HCT116 (cell line): ENCODE data around the gene GALK2. TPM values are rescaled to one million over a fixed set of nuclear protein-coding genes. Genes with fewer than 3 reads are reported as not detected.

Source experiments
- ATAC-seq: fragments of 200-7000 bp; cut with Tn5 transposase; 2 replicates; pipeline ENCODE4 v1.9.1; 2020; ENCODE audit warnings: mild to moderate bottlenecking, moderate library complexity
- BruUV-seq: library from RNA; stranded (reverse); fragments of 400-500 nt; replicated peaks from 2 replicates; lab custom pipeline; 2021; lab: Mats Ljungman, UMichigan
- CTCF ChIA-PET: fragments of 300-600 bp; sonication (Branson Sonifier 250); formaldehyde crosslinking; loops from one replicate; lab custom pipeline; 2021; ENCODE audit warnings: antibody characterized with exemption; lab: Charles Lee
- POLR2A ChIA-PET: fragments of 300-600, 350-600 bp; sonication (Branson Sonifier 250); formaldehyde crosslinking; loops from one replicate; lab custom pipeline; 2021; ENCODE audit warnings: antibody characterized with exemption; lab: Charles Lee
- RAD21 ChIA-PET, 2 experiments: fragments of 300-600 bp; sonication (Branson Sonifier 250); formaldehyde crosslinking; loops; one replicate each; lab custom pipeline; 2023; ENCODE audit warnings: low total read pairs in 2 of 2; ENCODE audit not compliant: uncharacterized antibody in 2 of 2, unreplicated experiment in 2 of 2, low non-redundant PET in 1 of 2; lab: Charles Lee
- DNase-seq: peaks from one replicate; pipeline ENCODE4 v3.0.0-alpha.2; 2010; ENCODE audit warnings: low read depth, low spot score
- H2AFZ ChIP-seq: fragments of 200-600 bp; shearing (Covaris generic), sonication (generic); 2 replicates; pipeline ENCODE4 v1.6.1; 2017; ENCODE audit warnings: low read depth, mixed run types, mixed read lengths, antibody characterized with exemption, low read length; ENCODE audit not compliant: poor library complexity, severe bottlenecking
- H3K27ac ChIP-seq: 2 replicates; pipeline ENCODE4 v1.5.1; 2012; ENCODE audit warnings: low read depth, low read length
- H3K27me3 ChIP-seq: fragments of 200-600 bp; sonication (generic); 2 replicates; pipeline ENCODE4 v1.6.1; 2016; ENCODE audit warnings: mixed run types, low read length, mixed read lengths; ENCODE audit not compliant: insufficient read depth
- H3K36me3 ChIP-seq, 2 experiments: fragments of 200-500 bp in 1 of 2; fragments of 200-600 bp in 1 of 2; sonication (Bioruptor generic) in 1 of 2; sonication (generic) in 1 of 2; 2 replicates each; pipeline versions ENCODE4 v1.5.1 to v1.6.1; 2014 to 2016; ENCODE audit warnings: low read length in 2 of 2, inconsistent platforms in 1 of 2, mixed read lengths in 1 of 2, mixed run types in 1 of 2; ENCODE audit not compliant: insufficient read depth in 2 of 2, control insufficient read depth in 1 of 2
- H3K4me1 ChIP-seq, 2 experiments: fragments of 200-600 bp in 1 of 2; sonication (generic) in 1 of 2; 2 replicates each; pipeline versions ENCODE4 v1.5.1 to v1.6.1; 2012 to 2017; ENCODE audit warnings: low read length in 2 of 2, inconsistent platforms in 1 of 2, mild to moderate bottlenecking in 1 of 2, mixed read lengths in 1 of 2, mixed run types in 1 of 2, moderate library complexity in 1 of 2; ENCODE audit not compliant: insufficient read depth in 2 of 2, control insufficient read depth in 1 of 2
- H3K4me2 ChIP-seq: fragments of 200-600 bp; sonication (generic); 2 replicates; pipeline ENCODE4 v1.6.1; 2017; ENCODE audit warnings: mixed run types, low read length, mixed read lengths
- H3K4me3 ChIP-seq, 2 experiments: fragments of 200-600 bp in 1 of 2; sonication (generic) in 1 of 2; replicated peaks in 1 of 2; 2 replicates each; pipeline ENCODE4 v1.5.1; 2011 to 2016; ENCODE audit warnings: low read length in 2 of 2, control low read depth in 1 of 2, low read depth in 1 of 2, mild to moderate bottlenecking in 1 of 2, mixed read lengths in 1 of 2, mixed run types in 1 of 2
- H3K79me2 ChIP-seq: fragments of 200-600 bp; sonication (generic); 2 replicates; pipeline ENCODE4 v1.6.1; 2017; ENCODE audit warnings: mild to moderate bottlenecking, mixed run types, low read length, moderate library complexity, mixed read lengths; ENCODE audit not compliant: insufficient read depth
- H3K9ac ChIP-seq: fragments of 200-600 bp; sonication (generic); 2 replicates; pipeline ENCODE4 v1.6.1; 2016; ENCODE audit warnings: low read length, mixed read lengths
- H3K9me2 ChIP-seq: fragments of 200-600 bp; sonication (generic), shearing (Covaris generic); 2 replicates; pipeline ENCODE4 v1.6.1; 2017; ENCODE audit warnings: mixed run types, mild to moderate bottlenecking, moderate library complexity; ENCODE audit not compliant: insufficient read depth
- H3K9me3 ChIP-seq, 2 experiments: fragments of 200-500 bp in 1 of 2; fragments of 200-600 bp in 1 of 2; sonication (Bioruptor generic) in 1 of 2; sonication (generic) in 1 of 2; 2 replicates each; pipeline ENCODE4 v1.6.1; 2014 to 2017; ENCODE audit warnings: low read length in 2 of 2, mixed read lengths in 2 of 2, inconsistent platforms in 1 of 2, low read depth in 1 of 2, mild to moderate bottlenecking in 1 of 2, mixed run types in 1 of 2, moderate library complexity in 1 of 2; ENCODE audit not compliant: control insufficient read depth in 1 of 2, insufficient read depth in 1 of 2
- H4K20me1 ChIP-seq: fragments of 200-600 bp; sonication (generic), shearing (Covaris generic); 2 replicates; pipeline ENCODE4 v1.6.1; 2017; ENCODE audit warnings: mixed run types, mild to moderate bottlenecking, moderate library complexity; ENCODE audit not compliant: insufficient read depth
- CBX3 ChIP-seq: IDR thresholded peaks from 2 replicates; pipeline ENCODE4 v1.6.1; 2012; ENCODE audit warnings: low read depth
- EGR1 ChIP-seq: IDR thresholded peaks from 2 replicates; pipeline ENCODE4 v1.6.1; 2012; ENCODE audit warnings: low read depth
- ELF1 ChIP-seq: IDR thresholded peaks from 2 replicates; pipeline ENCODE4 v1.6.1; 2012; ENCODE audit warnings: low read depth, borderline replicate concordance
- EZH2 ChIP-seq: fragments of 200-600 bp; sonication (generic); IDR thresholded peaks from 2 replicates; pipeline ENCODE4 v1.6.1; 2017; ENCODE audit warnings: antibody characterized with exemption, mixed run types
- EZH2phosphoT487 ChIP-seq: fragments of 200-600 bp; IDR thresholded peaks from 2 replicates; pipeline ENCODE4 v1.6.1; 2018; ENCODE audit warnings: antibody characterized with exemption, borderline replicate concordance
- JUND ChIP-seq: IDR thresholded peaks from 2 replicates; pipeline ENCODE4 v1.6.1; 2012
- POLR2A ChIP-seq: IDR thresholded peaks from 2 replicates; pipeline ENCODE4 v1.7.0; 2011; ENCODE audit warnings: borderline replicate concordance; ENCODE audit not compliant: insufficient read depth, insufficient read length; ENCODE audit errors: extremely low read depth
- POLR2AphosphoS5 ChIP-seq: IDR thresholded peaks from 2 replicates; pipeline ENCODE4 v1.6.1; 2011; ENCODE audit warnings: mild to moderate bottlenecking, low read depth, low read length, moderate library complexity
- SIN3A ChIP-seq: IDR thresholded peaks from 2 replicates; pipeline ENCODE4 v1.6.1; 2012; ENCODE audit warnings: low read depth
- SP1 ChIP-seq: IDR thresholded peaks from 2 replicates; pipeline ENCODE4 v1.6.1; 2012; ENCODE audit warnings: low read depth
- SRF ChIP-seq: IDR thresholded peaks from 2 replicates; pipeline ENCODE4 v1.6.1; 2012; ENCODE audit warnings: low read depth
- intact Hi-C: fragments of 100-400 bp; cut with micrococcal nuclease; formaldehyde crosslinking; loops from 2 replicates; pipeline ENCODE4 v1.10.0; 2022
- total RNA-seq: library from RNA; stranded (reverse); gene quantifications from one replicate; pipeline ENCODE4 v1.2.1, GENCODE V29; 2021; ENCODE audit not compliant: unreplicated experiment
- TF ChIP-seq, protein P1 (sequence below): IDR thresholded peaks from 2 replicates; pipeline ENCODE4 v1.6.1; 2011; ENCODE audit warnings: mild to moderate bottlenecking, low read length, moderate library complexity; ENCODE audit not compliant: insufficient replicate concordance; ENCODE audit errors: extremely low read depth
- TF ChIP-seq, protein P2 (sequence below), 3 experiments: fragments of 200-600 bp in 1 of 3; sonication (generic) in 1 of 3; IDR thresholded peaks in 2 of 3; conservative IDR thresholded peaks in 1 of 3; 2 replicates each; pipeline ENCODE4 v1.5.1; 2012 to 2017; ENCODE audit warnings: low read depth in 2 of 3, low read length in 2 of 3, antibody characterized with exemption in 1 of 3, borderline replicate concordance in 1 of 3, control low read depth in 1 of 3, mild to moderate bottlenecking in 1 of 3, mixed read lengths in 1 of 3, mixed run types in 1 of 3, moderate library complexity in 1 of 3; ENCODE audit not compliant: insufficient read depth in 1 of 3

GALK2 gene
- total RNA-seq, 1 experiment from 2014 or later, result 18.7 TPM

DNA sequence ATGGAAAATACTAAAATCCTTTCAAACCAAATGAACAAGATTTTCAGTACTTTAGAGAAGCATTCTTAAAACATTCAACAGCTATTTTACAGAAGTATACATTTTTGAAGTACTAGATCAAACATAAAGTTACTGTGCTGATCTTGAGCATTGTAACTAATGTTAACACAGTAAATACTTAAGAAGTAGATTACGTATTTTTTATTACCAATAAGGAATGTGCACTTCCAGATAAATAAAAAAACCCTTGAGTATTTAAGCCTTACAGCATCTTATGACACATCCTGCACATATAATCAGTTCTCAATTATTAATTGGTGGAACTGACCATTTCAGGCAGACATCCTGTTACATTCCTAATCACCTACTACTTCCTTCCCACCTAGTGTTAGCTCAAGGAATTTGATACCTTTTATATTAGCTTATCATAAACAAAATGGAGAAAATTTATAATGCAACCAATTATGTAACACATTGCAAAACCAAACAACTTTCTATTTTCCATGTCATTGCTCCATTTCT is 47.4 kb upstream of the GALK2 start:
- ChIA-PET RAD21 (no interaction called here), CTCF (interaction anchor here (1.1 kb wide), 1 partner anchor 23 kb away, joined by 3 read pairs; no protein-coding TSS in a partner anchor)

DNA sequence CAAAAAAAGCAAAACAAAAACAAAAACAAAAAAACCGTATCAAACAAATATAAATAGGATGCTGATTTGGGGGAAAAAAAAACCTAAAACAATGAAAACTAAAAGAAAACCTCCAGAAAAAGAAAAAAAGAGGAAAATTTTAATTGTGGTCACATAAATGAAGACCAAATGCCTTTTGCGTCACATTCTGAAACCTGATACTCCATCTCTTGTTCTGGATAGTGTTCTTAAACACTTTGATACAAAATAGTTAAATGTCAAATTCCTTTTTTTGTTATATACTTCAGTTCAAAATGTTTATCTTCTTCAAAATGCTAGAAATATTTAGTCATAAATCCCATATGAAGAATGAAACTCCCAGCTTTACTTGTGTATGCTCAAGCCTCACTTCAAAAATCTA is 45.7 kb upstream of the GALK2 start:
- no peaks in the 10 kb centered on the region for H3K79me2 ChIP-seq
- no TSS peak for BruUV-seq
- H3K9me2 ChIP-seq, result no peaks in the 10 kb centered on the region
- no peaks in the 10 kb centered on the region for H4K20me1 ChIP-seq
- ChIA-PET CTCF (interaction anchor here (0.8 kb wide), 1 partner anchor 21 kb away, joined by 3 read pairs; no protein-coding TSS in a partner anchor), RAD21 (no interaction called here), POLR2A (no interaction called here)
- DNase-seq, result no peak
- H3K36me3 ChIP-seq, result peaks cover 18 to 21% of the 10 kb centered on the region in 2 experiments
- H3K9me3 ChIP-seq, result no peaks in the 10 kb centered on the region
- H3K4me1 ChIP-seq, result no peaks in the 10 kb centered on the region
- H3K27ac ChIP-seq, result no peak overlapping the region
- H3K4me2 ChIP-seq, result no peak overlapping the region
- intact Hi-C loops, result no loop called here
- no peak overlapping the region for H3K9ac ChIP-seq
- H2AFZ ChIP-seq, result no peak overlapping the region
- H3K27me3 ChIP-seq, result no peaks in the 10 kb centered on the region
- ATAC-seq, result no peak
- no peak overlapping the region for H3K4me3 ChIP-seq
- TF ChIP-seq EZH2phosphoT487, result no peak
- no peak for TF ChIP-seq EGR1
- no peak for TF ChIP-seq JUND
- TF ChIP-seq EZH2, result no peak
- TF ChIP-seq, protein P1, sequence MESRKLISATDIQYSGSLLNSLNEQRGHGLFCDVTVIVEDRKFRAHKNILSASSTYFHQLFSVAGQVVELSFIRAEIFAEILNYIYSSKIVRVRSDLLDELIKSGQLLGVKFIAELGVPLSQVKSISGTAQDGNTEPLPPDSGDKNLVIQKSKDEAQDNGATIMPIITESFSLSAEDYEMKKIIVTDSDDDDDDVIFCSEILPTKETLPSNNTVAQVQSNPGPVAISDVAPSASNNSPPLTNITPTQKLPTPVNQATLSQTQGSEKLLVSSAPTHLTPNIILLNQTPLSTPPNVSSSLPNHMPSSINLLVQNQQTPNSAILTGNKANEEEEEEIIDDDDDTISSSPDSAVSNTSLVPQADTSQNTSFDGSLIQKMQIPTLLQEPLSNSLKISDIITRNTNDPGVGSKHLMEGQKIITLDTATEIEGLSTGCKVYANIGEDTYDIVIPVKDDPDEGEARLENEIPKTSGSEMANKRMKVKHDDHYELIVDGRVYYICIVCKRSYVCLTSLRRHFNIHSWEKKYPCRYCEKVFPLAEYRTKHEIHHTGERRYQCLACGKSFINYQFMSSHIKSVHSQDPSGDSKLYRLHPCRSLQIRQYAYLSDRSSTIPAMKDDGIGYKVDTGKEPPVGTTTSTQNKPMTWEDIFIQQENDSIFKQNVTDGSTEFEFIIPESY, result no peak
- TF ChIP-seq ELF1, result no peak
- no peak for TF ChIP-seq SRF
- TF ChIP-seq CBX3, result no peak
- TF ChIP-seq POLR2AphosphoS5, result no peak
- TF ChIP-seq SP1, result no peak
- no peak for TF ChIP-seq SIN3A
- TF ChIP-seq POLR2A, result no peak

More for the DNA sequence above, 47.4 kb upstream of the GALK2 start:
- Histone ChIP-seq H2AFZ (no peak overlapping the region), H3K27ac (no peak overlapping the region), H3K9me3 (no peaks in the 10 kb centered on the region), H3K4me1 (no peaks in the 10 kb centered on the region), H3K27me3 (no peaks in the 10 kb centered on the region), H3K4me3 (no peak overlapping the region), H4K20me1 (no peaks in the 10 kb centered on the region), H3K4me2 (no peak overlapping the region), H3K9ac (no peak overlapping the region), H3K9me2 (no peaks in the 10 kb centered on the region), H3K79me2 (no peaks in the 10 kb centered on the region), H3K36me3 (peaks cover 5 to 7% of the 10 kb centered on the region in 2 experiments; a peak in 3 of 4 replicates)
- POLR2A ChIA-PET, result no interaction called here
- intact Hi-C loops, result no loop called here
- DNase-seq, result no peak
- BruUV-seq, result no TSS peak
- ATAC-seq, result no peak
- TF ChIP-seq, protein P2, sequence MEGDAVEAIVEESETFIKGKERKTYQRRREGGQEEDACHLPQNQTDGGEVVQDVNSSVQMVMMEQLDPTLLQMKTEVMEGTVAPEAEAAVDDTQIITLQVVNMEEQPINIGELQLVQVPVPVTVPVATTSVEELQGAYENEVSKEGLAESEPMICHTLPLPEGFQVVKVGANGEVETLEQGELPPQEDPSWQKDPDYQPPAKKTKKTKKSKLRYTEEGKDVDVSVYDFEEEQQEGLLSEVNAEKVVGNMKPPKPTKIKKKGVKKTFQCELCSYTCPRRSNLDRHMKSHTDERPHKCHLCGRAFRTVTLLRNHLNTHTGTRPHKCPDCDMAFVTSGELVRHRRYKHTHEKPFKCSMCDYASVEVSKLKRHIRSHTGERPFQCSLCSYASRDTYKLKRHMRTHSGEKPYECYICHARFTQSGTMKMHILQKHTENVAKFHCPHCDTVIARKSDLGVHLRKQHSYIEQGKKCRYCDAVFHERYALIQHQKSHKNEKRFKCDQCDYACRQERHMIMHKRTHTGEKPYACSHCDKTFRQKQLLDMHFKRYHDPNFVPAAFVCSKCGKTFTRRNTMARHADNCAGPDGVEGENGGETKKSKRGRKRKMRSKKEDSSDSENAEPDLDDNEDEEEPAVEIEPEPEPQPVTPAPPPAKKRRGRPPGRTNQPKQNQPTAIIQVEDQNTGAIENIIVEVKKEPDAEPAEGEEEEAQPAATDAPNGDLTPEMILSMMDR (IDR thresholded peaks at IDR 0.05 in 2 of 3, conservative IDR thresholded peaks at IDR 0.05 in 1 of 3; ENCODE audit: borderline replicate concordance in 1 of 3, insufficient read depth in 1 of 3, low read depth in 2 of 3, low read length in 2 of 3), result no peak
- TF ChIP-seq ELF1 (no peak), SRF (no peak), JUND (no peak), POLR2AphosphoS5 (no peak), CBX3 (no peak), EGR1 (no peak)
